ENCODE results near the gene MYH6. TPM values are rescaled to one million over a fixed set of nuclear protein-coding genes. Genes with fewer than 3 reads are reported as not detected.
A peak's percentile ranks its signal among the peaks of the same experiment; 100 is the strongest.

Gene MYH6
- total and polyA plus RNA-seq, 3 donors from 2014 or later, result 0.12 to 0.44 (median 0.39) TPM

DNA sequence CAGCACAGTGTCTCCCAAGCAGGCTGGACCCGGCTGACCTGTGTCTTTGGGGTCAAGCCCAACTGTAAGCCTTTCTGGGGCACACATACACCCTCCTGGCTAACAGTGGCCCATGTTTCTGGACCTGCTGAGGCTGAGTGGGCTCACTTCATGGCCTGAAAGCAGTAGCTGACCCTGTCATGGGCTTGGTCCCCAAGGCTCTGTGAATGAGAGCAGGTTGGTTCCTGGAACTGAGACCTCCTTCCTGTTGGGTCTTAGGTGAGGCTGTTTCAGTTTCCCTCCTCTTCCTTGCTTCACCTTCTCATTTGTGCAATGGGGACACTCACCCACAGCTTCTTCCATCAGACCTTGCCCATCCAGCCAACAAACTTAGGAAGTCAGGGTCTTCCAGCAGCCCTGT, 36.2 kb downstream of the MYH6 start:
- DNase-seq, result no peak
- H3K27me3 ChIP-seq, result no peaks in the 10 kb centered on the region
- 94% methylated on average over 1 of the region's 1 CpG; no CpG with 5 or more reads in 1 of the 2 donors for WGBS, 2 donors
- no peak overlapping the region for H3K4me3 ChIP-seq
- no peaks in the 10 kb centered on the region for H3K4me1 ChIP-seq
- H3K9me3 ChIP-seq, result no peaks in the 10 kb centered on the region
- H3K27ac ChIP-seq, result no peak overlapping the region
- intact Hi-C loops (cut with DNase I; ENCODE audit: low total_unique reads), result no loop called here
- no peaks in the 10 kb centered on the region for H3K36me3 ChIP-seq (ENCODE audit: low read depth, missing control alignments)
- TF ChIP-seq, protein P1, sequence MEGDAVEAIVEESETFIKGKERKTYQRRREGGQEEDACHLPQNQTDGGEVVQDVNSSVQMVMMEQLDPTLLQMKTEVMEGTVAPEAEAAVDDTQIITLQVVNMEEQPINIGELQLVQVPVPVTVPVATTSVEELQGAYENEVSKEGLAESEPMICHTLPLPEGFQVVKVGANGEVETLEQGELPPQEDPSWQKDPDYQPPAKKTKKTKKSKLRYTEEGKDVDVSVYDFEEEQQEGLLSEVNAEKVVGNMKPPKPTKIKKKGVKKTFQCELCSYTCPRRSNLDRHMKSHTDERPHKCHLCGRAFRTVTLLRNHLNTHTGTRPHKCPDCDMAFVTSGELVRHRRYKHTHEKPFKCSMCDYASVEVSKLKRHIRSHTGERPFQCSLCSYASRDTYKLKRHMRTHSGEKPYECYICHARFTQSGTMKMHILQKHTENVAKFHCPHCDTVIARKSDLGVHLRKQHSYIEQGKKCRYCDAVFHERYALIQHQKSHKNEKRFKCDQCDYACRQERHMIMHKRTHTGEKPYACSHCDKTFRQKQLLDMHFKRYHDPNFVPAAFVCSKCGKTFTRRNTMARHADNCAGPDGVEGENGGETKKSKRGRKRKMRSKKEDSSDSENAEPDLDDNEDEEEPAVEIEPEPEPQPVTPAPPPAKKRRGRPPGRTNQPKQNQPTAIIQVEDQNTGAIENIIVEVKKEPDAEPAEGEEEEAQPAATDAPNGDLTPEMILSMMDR (IDR thresholded peaks at IDR 0.05), result no peak
- no peak for TF ChIP-seq POLR2A (IDR thresholded peaks at IDR 0.05)

DNA sequence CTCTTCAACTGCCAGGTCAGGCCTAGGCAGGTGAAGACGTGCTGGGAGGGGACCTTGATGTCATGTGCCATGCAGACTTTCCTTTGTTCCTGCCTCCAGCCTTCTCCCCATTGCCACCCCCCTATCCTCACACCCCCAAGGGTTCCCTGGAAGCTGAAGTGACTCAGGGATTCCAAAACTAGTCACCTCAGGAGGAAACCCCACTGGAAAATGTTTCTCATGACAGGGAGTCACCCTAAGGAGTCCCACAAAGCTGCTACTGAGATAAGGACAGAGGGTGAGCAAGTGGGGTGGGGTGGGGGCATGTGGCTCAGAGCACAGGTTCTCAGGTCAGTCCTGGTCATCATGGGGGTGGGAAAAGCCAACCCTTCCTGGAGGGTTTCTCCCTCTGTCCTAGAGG, 37.9 kb downstream of the MYH6 start:
- intact Hi-C loops (cut with DNase I; ENCODE audit: low total_unique reads), result no loop called here
- Histone ChIP-seq H3K4me3 (no peak overlapping the region), H3K36me3 (ENCODE audit: low read depth, missing control alignments) (no peaks in the 10 kb centered on the region), H3K9me3 (no peaks in the 10 kb centered on the region), H3K4me1 (peaks cover 2% of the 10 kb centered on the region), H3K27me3 (no peaks in the 10 kb centered on the region), H3K27ac (no peak overlapping the region)
- no peak for DNase-seq
- 63 to 88% methylated on average over 1 of the region's 1 CpG for WGBS, 2 donors
- TF ChIP-seq, protein P1 (IDR thresholded peaks at IDR 0.05), result no peak
- no peak for TF ChIP-seq POLR2A (IDR thresholded peaks at IDR 0.05)

DNA sequence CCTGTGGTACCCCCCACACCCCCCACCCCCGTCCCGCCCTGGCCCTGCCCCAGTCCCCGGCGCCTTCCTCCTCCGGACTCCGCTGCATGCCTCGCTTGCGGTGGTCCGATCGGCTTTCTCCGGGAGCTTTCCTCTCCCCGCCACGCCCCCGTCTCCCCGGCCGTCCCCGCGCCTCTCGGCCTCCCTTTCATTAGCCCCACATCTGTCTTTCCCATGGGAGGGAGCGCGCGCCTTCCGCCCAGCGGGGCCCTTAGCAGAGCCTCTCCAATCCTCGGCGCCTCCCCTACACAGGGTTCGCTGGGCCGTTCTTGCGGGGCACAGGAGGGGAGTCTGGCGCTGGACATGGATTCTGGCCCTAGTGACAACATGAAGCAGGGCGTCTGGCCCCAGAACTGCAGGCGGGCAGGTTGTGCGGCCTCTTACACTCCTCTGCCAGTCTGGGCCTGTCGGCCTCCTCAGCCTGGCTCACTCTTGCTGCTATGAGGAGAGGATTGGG, 41.6 kb downstream of the MYH6 start:
- peaks cover 9% of the 10 kb centered on the region for H3K4me1 ChIP-seq
- intact Hi-C loops (cut with DNase I; ENCODE audit: low total_unique reads), result no loop called here
- peak; percentile 72 for DNase-seq
- H3K27me3 ChIP-seq, result no peaks in the 10 kb centered on the region
- H3K9me3 ChIP-seq, result no peaks in the 10 kb centered on the region
- TF ChIP-seq, protein P1 (IDR thresholded peaks at IDR 0.05), result no peak
- 6 to 13% methylated on average over 9 to 34 of the region's 34 CpGs for WGBS, 2 donors
- peak overlapping the region; percentile 60 to 70 for H3K4me3 ChIP-seq
- no peaks in the 10 kb centered on the region for H3K36me3 ChIP-seq (ENCODE audit: low read depth, missing control alignments)
- peak overlapping the region; percentile 94 to 95 for H3K27ac ChIP-seq

DNA sequence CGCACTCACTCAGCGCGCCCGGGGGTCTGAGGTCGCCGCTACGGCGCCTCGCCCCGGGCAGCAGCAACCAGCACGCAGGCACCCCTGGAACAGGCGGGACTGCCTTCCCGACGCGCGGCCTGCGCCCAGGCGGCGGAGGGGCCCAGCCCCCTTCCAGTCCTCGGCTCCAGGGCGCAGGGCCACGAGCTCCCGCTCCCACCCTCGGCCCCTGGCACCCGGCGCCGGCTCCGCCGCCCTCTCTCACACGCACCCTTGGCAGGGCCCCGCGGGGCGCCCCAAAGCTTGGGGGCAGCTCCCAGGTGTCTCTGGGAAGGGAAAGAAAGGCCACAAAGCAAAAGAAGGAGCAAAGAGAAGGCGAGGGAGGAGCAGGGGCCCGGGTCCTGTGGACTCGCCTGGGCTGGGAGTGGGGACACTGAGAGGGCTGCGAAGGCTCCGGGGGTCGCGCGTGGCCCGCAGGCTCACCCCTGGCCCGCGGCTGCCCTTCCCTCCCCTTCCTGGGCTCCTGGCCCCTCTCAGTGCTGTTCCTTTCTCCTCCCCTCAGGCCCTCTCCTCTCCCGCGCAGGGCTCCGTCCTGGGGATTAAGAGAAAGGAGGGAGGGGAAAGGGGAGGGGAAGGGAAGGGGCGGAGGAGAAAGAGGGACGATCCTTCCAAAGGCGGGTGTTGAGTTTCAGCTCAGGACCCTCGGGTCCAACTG, 42.2 kb downstream of the MYH6 start:
- peak overlapping the region; percentile 60 to 70 for H3K4me3 ChIP-seq
- H3K4me1 ChIP-seq, result peaks cover 9% of the 10 kb centered on the region
- no peaks in the 10 kb centered on the region for H3K36me3 ChIP-seq (ENCODE audit: low read depth, missing control alignments)
- no peaks in the 10 kb centered on the region for H3K9me3 ChIP-seq
- peak overlapping the region; percentile 94 to 95 for H3K27ac ChIP-seq
- no peak for TF ChIP-seq POLR2A (IDR thresholded peaks at IDR 0.05)
- TF ChIP-seq, protein P1 (IDR thresholded peaks at IDR 0.05), result no peak
- peak; percentile 67 for DNase-seq
- intact Hi-C loops (cut with DNase I; ENCODE audit: low total_unique reads), result no loop called here
- H3K27me3 ChIP-seq, result no peaks in the 10 kb centered on the region
- 2 to 4% methylated on average over 15 to 45 of the region's 51 CpGs for WGBS, 2 donors
